Measurements from ENCODE around the gene PAK6. TPM values are rescaled to one million over a fixed set of nuclear protein-coding genes. Genes with fewer than 3 reads are reported as not detected.

Gene PAK6
- total and polyA plus RNA-seq, 2 experiments from 2014 or later, result 2.4 to 20.0 TPM

- no peak for TF ChIP-seq ETS1 (IDR thresholded peaks at IDR 0.05)
- TF ChIP-seq POLR2AphosphoS5 (IDR thresholded peaks at IDR 0.05; ENCODE audit: low read depth), result no peak
- TF ChIP-seq, protein P1, sequence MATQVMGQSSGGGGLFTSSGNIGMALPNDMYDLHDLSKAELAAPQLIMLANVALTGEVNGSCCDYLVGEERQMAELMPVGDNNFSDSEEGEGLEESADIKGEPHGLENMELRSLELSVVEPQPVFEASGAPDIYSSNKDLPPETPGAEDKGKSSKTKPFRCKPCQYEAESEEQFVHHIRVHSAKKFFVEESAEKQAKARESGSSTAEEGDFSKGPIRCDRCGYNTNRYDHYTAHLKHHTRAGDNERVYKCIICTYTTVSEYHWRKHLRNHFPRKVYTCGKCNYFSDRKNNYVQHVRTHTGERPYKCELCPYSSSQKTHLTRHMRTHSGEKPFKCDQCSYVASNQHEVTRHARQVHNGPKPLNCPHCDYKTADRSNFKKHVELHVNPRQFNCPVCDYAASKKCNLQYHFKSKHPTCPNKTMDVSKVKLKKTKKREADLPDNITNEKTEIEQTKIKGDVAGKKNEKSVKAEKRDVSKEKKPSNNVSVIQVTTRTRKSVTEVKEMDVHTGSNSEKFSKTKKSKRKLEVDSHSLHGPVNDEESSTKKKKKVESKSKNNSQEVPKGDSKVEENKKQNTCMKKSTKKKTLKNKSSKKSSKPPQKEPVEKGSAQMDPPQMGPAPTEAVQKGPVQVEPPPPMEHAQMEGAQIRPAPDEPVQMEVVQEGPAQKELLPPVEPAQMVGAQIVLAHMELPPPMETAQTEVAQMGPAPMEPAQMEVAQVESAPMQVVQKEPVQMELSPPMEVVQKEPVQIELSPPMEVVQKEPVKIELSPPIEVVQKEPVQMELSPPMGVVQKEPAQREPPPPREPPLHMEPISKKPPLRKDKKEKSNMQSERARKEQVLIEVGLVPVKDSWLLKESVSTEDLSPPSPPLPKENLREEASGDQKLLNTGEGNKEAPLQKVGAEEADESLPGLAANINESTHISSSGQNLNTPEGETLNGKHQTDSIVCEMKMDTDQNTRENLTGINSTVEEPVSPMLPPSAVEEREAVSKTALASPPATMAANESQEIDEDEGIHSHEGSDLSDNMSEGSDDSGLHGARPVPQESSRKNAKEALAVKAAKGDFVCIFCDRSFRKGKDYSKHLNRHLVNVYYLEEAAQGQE (IDR thresholded peaks at IDR 0.05; ENCODE audit: unreplicated experiment), result no peak
- TF ChIP-seq EZH2 (IDR thresholded peaks at IDR 0.05; ENCODE audit: low read depth, unreplicated experiment), result no peak
- TF ChIP-seq JUNB (IDR thresholded peaks at IDR 0.05; ENCODE audit: unreplicated experiment), result no peak
- TF ChIP-seq NANOG (IDR thresholded peaks at IDR 0.05; ENCODE audit: borderline replicate concordance), result no peak
- TF ChIP-seq EZH2phosphoT487 (IDR thresholded peaks at IDR 0.05; ENCODE audit: unreplicated experiment), result no peak
- no peak for TF ChIP-seq CTCF (conservative IDR thresholded peaks at IDR 0.05; ENCODE audit: low read depth in 2 of 2)
- TF ChIP-seq, protein P2, sequence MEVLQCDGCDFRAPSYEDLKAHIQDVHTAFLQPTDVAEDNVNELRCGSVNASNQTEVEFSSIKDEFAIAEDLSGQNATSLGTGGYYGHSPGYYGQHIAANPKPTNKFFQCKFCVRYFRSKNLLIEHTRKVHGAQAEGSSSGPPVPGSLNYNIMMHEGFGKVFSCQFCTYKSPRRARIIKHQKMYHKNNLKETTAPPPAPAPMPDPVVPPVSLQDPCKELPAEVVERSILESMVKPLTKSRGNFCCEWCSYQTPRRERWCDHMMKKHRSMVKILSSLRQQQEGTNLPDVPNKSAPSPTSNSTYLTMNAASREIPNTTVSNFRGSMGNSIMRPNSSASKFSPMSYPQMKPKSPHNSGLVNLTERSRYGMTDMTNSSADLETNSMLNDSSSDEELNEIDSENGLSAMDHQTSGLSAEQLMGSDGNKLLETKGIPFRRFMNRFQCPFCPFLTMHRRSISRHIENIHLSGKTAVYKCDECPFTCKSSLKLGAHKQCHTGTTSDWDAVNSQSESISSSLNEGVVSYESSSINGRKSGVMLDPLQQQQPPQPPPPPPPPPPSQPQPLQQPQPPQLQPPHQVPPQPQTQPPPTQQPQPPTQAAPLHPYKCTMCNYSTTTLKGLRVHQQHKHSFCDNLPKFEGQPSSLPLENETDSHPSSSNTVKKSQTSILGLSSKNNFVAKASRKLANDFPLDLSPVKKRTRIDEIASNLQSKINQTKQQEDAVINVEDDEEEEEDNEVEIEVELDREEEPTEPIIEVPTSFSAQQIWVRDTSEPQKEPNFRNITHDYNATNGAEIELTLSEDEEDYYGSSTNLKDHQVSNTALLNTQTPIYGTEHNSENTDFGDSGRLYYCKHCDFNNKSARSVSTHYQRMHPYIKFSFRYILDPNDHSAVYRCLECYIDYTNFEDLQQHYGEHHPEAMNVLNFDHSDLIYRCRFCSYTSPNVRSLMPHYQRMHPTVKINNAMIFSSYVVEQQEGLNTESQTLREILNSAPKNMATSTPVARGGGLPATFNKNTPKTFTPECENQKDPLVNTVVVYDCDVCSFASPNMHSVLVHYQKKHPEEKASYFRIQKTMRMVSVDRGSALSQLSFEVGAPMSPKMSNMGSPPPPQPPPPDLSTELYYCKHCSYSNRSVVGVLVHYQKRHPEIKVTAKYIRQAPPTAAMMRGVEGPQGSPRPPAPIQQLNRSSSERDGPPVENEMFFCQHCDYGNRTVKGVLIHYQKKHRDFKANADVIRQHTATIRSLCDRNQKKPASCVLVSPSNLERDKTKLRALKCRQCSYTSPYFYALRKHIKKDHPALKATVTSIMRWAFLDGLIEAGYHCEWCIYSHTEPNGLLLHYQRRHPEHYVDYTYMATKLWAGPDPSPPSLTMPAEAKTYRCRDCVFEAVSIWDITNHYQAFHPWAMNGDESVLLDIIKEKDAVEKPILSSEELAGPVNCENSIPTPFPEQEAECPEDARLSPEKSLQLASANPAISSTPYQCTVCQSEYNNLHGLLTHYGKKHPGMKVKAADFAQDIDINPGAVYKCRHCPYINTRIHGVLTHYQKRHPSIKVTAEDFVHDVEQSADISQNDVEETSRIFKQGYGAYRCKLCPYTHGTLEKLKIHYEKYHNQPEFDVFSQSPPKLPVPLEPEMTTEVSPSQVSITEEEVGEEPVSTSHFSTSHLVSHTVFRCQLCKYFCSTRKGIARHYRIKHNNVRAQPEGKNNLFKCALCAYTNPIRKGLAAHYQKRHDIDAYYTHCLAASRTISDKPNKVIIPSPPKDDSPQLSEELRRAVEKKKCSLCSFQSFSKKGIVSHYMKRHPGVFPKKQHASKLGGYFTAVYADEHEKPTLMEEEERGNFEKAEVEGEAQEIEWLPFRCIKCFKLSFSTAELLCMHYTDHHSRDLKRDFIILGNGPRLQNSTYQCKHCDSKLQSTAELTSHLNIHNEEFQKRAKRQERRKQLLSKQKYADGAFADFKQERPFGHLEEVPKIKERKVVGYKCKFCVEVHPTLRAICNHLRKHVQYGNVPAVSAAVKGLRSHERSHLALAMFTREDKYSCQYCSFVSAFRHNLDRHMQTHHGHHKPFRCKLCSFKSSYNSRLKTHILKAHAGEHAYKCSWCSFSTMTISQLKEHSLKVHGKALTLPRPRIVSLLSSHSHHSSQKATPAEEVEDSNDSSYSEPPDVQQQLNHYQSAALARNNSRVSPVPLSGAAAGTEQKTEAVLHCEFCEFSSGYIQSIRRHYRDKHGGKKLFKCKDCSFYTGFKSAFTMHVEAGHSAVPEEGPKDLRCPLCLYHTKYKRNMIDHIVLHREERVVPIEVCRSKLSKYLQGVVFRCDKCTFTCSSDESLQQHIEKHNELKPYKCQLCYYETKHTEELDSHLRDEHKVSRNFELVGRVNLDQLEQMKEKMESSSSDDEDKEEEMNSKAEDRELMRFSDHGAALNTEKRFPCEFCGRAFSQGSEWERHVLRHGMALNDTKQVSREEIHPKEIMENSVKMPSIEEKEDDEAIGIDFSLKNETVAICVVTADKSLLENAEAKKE (CRISPR knock-in tag; IDR thresholded peaks at IDR 0.05), result no peak
- TF ChIP-seq ZNF114 (CRISPR knock-in tag; IDR thresholded peaks at IDR 0.05), result no peak
- no peak for TF ChIP-seq ZNF331 (CRISPR knock-in tag; IDR thresholded peaks at IDR 0.05; ENCODE audit: low read depth)
- no peak for TF ChIP-seq STAT1 (IDR thresholded peaks at IDR 0.05; ENCODE audit: unreplicated experiment)
- no peak for TF ChIP-seq CREB1 (CRISPR knock-in tag; IDR thresholded peaks at IDR 0.05; ENCODE audit: low read depth)
- Histone ChIP-seq H3K27ac (ENCODE audit: low read depth) (no peak overlapping the region), H3F3A (replicated peaks; ENCODE audit: low read depth) (peaks cover 12% of the 10 kb centered on the region; the same call in 1 of the 2 replicates), H2AFZ (no peak overlapping the region), H3K4me1 (ENCODE audit: insufficient read depth) (peaks cover 17% of the 10 kb centered on the region), H3K79me2 (replicated peaks; ENCODE audit: insufficient read depth) (no peaks in the 10 kb centered on the region), H3K36me3 (ENCODE audit: insufficient read depth) (no peaks in the 10 kb centered on the region), H4K20me1 (replicated peaks; ENCODE audit: insufficient read depth) (no peaks in the 10 kb centered on the region), H3K9me2 (ENCODE audit: insufficient read depth) (no peaks in the 10 kb centered on the region), H3K4me2 (no peak overlapping the region), H3K4me3 (no peak overlapping the region), H3K27me3 (ENCODE audit: insufficient read depth) (peaks cover 8% of the 10 kb centered on the region; the same call in 1 of the 2 replicates)
- no peak for DNase-seq (ENCODE audit: low spot score)
- peaks cover 38% of the 10 kb centered on the region for H3K4me1 Mint-ChIP-seq
- H3K27me3 Mint-ChIP-seq (ENCODE audit: insufficient read depth, low read depth, poor library complexity), result peaks cover 20% of the 10 kb centered on the region
- no peaks in the 10 kb centered on the region for H3K9me3 Mint-ChIP-seq
- H3K27ac Mint-ChIP-seq, result no peak overlapping the region
- H3K36me3 Mint-ChIP-seq (ENCODE audit: low read depth), result no peaks in the 10 kb centered on the region; the same call in 2 of the 3 replicates
- no peak overlapping the region for H3K4me3 Mint-ChIP-seq
- no peak for ATAC-seq
Observed at GRCh38 chr15:40241269-40242212, 2.7 kb downstream of the PAK6 start.

Measured in GM23338 (cell line).